Urinary bladder (tissue), 2 donors: Measurements from ENCODE around the gene NPRL2. TPM values are rescaled to one million over a fixed set of nuclear protein-coding genes. Genes with fewer than 3 reads are reported as not detected.

Experiments
- polyA plus RNA-seq: library from polyadenylated mRNA; stranded (reverse); fragments of 200-250 nt; gene quantifications from one replicate; pipeline ENCODE4 v1.2.3, GENCODE V29; 2013
- total RNA-seq: library from RNA; depleted of rRNA; stranded (reverse); fragments of >200 nt; gene quantifications from one replicate; pipeline ENCODE4 v1.2.3, GENCODE V29; 2014
- donor health status: healthy.

Gene NPRL2
- total and polyA plus RNA-seq, 2 donors = 17.0 to 17.3 TPM

Other genes starting within 250 kb of the NPRL2 start
- 10.8 TPM for gene SEMA3F, start 195.5 kb downstream of the NPRL2 start, total RNA-seq
- gene SEMA3F, start 195.5 kb downstream of the NPRL2 start, polyA plus RNA-seq = 35.1 TPM
- gene GNAT1, start 159.2 kb downstream of the NPRL2 start, total RNA-seq = not detected
- gene GNAT1, start 159.2 kb downstream of the NPRL2 start, polyA plus RNA-seq = not detected
- 0.63 TPM for gene SLC38A3, start 145.5 kb downstream of the NPRL2 start, total RNA-seq
- 0.14 TPM for gene SLC38A3, start 145.5 kb downstream of the NPRL2 start, polyA plus RNA-seq
- gene GNAI2, start 114.6 kb downstream of the NPRL2 start, total RNA-seq = 96.3 TPM
- 263 TPM for gene GNAI2, start 114.6 kb downstream of the NPRL2 start, polyA plus RNA-seq
- 63.4 TPM for gene SEMA3B, start 81.6 kb downstream of the NPRL2 start, total RNA-seq
- 35.5 TPM for gene SEMA3B, start 81.6 kb downstream of the NPRL2 start, polyA plus RNA-seq
- 0.79 TPM for gene LSMEM2, start 71.7 kb downstream of the NPRL2 start, total RNA-seq
- 0.39 TPM for gene LSMEM2, start 71.7 kb downstream of the NPRL2 start, polyA plus RNA-seq
- 19.5 TPM for gene IFRD2, start 58.3 kb downstream of the NPRL2 start, total RNA-seq
- gene IFRD2, start 58.3 kb downstream of the NPRL2 start, polyA plus RNA-seq = 52.9 TPM
- 2.9 TPM for gene HYAL3, start 51.4 kb downstream of the NPRL2 start, total RNA-seq
- gene HYAL3, start 51.4 kb downstream of the NPRL2 start, polyA plus RNA-seq = 3.0 TPM
- 2.3 TPM for gene NAA80, start 51.4 kb downstream of the NPRL2 start, total RNA-seq
- 12.0 TPM for gene NAA80, start 51.4 kb downstream of the NPRL2 start, polyA plus RNA-seq
- 2.5 TPM for gene HYAL1, start 47.2 kb downstream of the NPRL2 start, total RNA-seq
- 7.0 TPM for gene HYAL1, start 47.2 kb downstream of the NPRL2 start, polyA plus RNA-seq
- 44.0 TPM for gene HYAL2, start 28.0 kb downstream of the NPRL2 start, total RNA-seq
- 121 TPM for gene HYAL2, start 28.0 kb downstream of the NPRL2 start, polyA plus RNA-seq
- gene TUSC2, start 22.6 kb downstream of the NPRL2 start, total RNA-seq = 4.5 TPM
- 48.5 TPM for gene TUSC2, start 22.6 kb downstream of the NPRL2 start, polyA plus RNA-seq
- 25.4 TPM for gene RASSF1, start 9.9 kb downstream of the NPRL2 start, total RNA-seq
- gene RASSF1, start 9.9 kb downstream of the NPRL2 start, polyA plus RNA-seq = 41.5 TPM
- 1.2 TPM for gene ZMYND10, start 5.0 kb downstream of the NPRL2 start, total RNA-seq
- 0.62 TPM for gene ZMYND10, start 5.0 kb downstream of the NPRL2 start, polyA plus RNA-seq
- 8.6 TPM for gene CYB561D2, start 87 bp upstream of the NPRL2 start, total RNA-seq
- gene CYB561D2, start 87 bp upstream of the NPRL2 start, polyA plus RNA-seq = 19.2 TPM
- 16.2 TPM for gene TMEM115, start 8.7 kb upstream of the NPRL2 start, total RNA-seq
- gene TMEM115, start 8.7 kb upstream of the NPRL2 start, polyA plus RNA-seq = 49.8 TPM
- 1.4 TPM for gene CACNA2D2, start 152.9 kb upstream of the NPRL2 start, total RNA-seq
- 1.3 TPM for gene CACNA2D2, start 152.9 kb upstream of the NPRL2 start, polyA plus RNA-seq
- gene C3orf18, start 217.0 kb upstream of the NPRL2 start, total RNA-seq = 9.3 TPM
- 21.6 TPM for gene C3orf18, start 217.0 kb upstream of the NPRL2 start, polyA plus RNA-seq
- gene HEMK1, start 218.7 kb upstream of the NPRL2 start, total RNA-seq = 15.0 TPM
- 17.6 TPM for gene HEMK1, start 218.7 kb upstream of the NPRL2 start, polyA plus RNA-seq